Gastroesophageal sphincter (tissue), 3 donors: Measurements from ENCODE around the gene NRXN2.

Experiments used
- CTCF ChIP-seq, 4 experiments: fragments of 200-600 bp in 2 of 4; fragments of 450-650 bp in 2 of 4; sonication (generic) in 1 of 4; IDR thresholded peaks; one replicate each; pipeline ENCODE4 v1.5.1; 2017 to 2019; ENCODE audit warnings: antibody characterized with exemption in 4 of 4, mild to moderate bottlenecking in 2 of 4, moderate library complexity in 2 of 4
- EP300 ChIP-seq: sonication (generic); formaldehyde crosslinking; IDR thresholded peaks from one replicate; pipeline ENCODE4 v1.6.1; 2017; ENCODE audit warnings: antibody characterized with exemption, mild to moderate bottlenecking
- POLR2A ChIP-seq, 2 donors: fragments of 450-650 bp; IDR thresholded peaks; one replicate each; pipeline ENCODE4 v1.6.1; 2017; ENCODE audit warnings: antibody characterized with exemption in 2 of 2, mild to moderate bottlenecking in 2 of 2, moderate library complexity in 1 of 2
- POLR2AphosphoS5 ChIP-seq: sonication (generic); formaldehyde crosslinking; IDR thresholded peaks from one replicate; pipeline ENCODE4 v1.6.1; 2017; ENCODE audit warnings: antibody characterized with exemption

GRCh38 chr11:64638829-64639228 lies 84.2 kb downstream of the NRXN2 start:
- TF ChIP-seq EP300 (no peak), CTCF (IDR thresholded peaks at IDR 0.05) (no peak), POLR2A (IDR thresholded peaks at IDR 0.05) (no peak), POLR2AphosphoS5 (no peak)
